SK-N-SH treated with all-trans-retinoic acid at 6 μM for 48 hours (cell line): ENCODE measurements around the gene MPP2.

Experiments used
- ATAC-seq: fragments of 200-7000 bp; cut with Tn5 transposase; 3 replicates; pipeline ENCODE4 v1.9.1; 2020; ENCODE audit warnings: mild to moderate bottlenecking, moderate library complexity
- ARNTL ChIP-seq: fragments of 450-650 bp; formaldehyde crosslinking; IDR thresholded peaks from 2 replicates; pipeline ENCODE4 v1.5.0; 2020; ENCODE audit warnings: low read depth, mild to moderate bottlenecking, moderate library complexity, borderline replicate concordance
- BACH2 ChIP-seq: fragments of 250-450 bp; sonication (Bioruptor Pico); IDR thresholded peaks from 2 replicates; pipeline ENCODE4 v1.9.0; 2021; ENCODE audit warnings: mild to moderate bottlenecking, borderline replicate concordance
- CSRNP3 ChIP-seq: fragments of 250-450 bp; sonication (Bioruptor Pico); IDR thresholded peaks from 2 replicates; pipeline ENCODE4 v1.5.1; 2021; ENCODE audit warnings: mild to moderate bottlenecking, moderate library complexity
- ISL1 ChIP-seq: fragments of 250-450 bp; sonication (Bioruptor Pico); IDR thresholded peaks from 2 replicates; pipeline ENCODE4 v2.1.2; 2022; ENCODE audit warnings: mild to moderate bottlenecking, moderate library complexity
- OSR1 ChIP-seq: fragments of 250-450 bp; sonication (Bioruptor Pico); IDR thresholded peaks from 2 replicates; pipeline ENCODE4 v1.8.0; 2022; ENCODE audit warnings: moderate library complexity, mild to moderate bottlenecking, inconsistent platforms
- PATZ1 ChIP-seq: fragments of 250-450 bp; sonication (Bioruptor Pico); IDR thresholded peaks from 2 replicates; pipeline ENCODE4 v1.8.0; 2020; ENCODE audit warnings: mild to moderate bottlenecking, moderate library complexity, borderline replicate concordance
- PPARA ChIP-seq: fragments of 250-450 bp; sonication (Bioruptor Pico); IDR thresholded peaks from 2 replicates; pipeline ENCODE4 v1.5.0; 2020; ENCODE audit warnings: mild to moderate bottlenecking, borderline replicate concordance
- RARB ChIP-seq: fragments of 250-450 bp; sonication (Bioruptor Pico); IDR thresholded peaks from 2 replicates; pipeline ENCODE4 v1.8.0; 2021; ENCODE audit warnings: mild to moderate bottlenecking, moderate library complexity
- SNAI2 ChIP-seq: fragments of 250-450 bp; sonication (Bioruptor Pico); IDR thresholded peaks from 2 replicates; pipeline ENCODE4 v1.5.0; 2020; ENCODE audit warnings: mild to moderate bottlenecking, moderate library complexity
- TCF4 ChIP-seq: fragments of 250-450 bp; sonication (Bioruptor Pico); IDR thresholded peaks from 2 replicates; pipeline ENCODE4 v1.8.0; 2021; ENCODE audit warnings: mild to moderate bottlenecking, moderate library complexity, borderline replicate concordance
- TOX ChIP-seq: fragments of 250-450 bp; sonication (Bioruptor Pico); IDR thresholded peaks from 2 replicates; pipeline ENCODE4 v1.8.0; 2021; ENCODE audit warnings: mild to moderate bottlenecking, moderate library complexity, borderline replicate concordance
- ZC3H10 ChIP-seq: fragments of 250-450 bp; sonication (Bioruptor Pico); IDR thresholded peaks from 2 replicates; pipeline ENCODE4 v1.5.1; 2021; ENCODE audit warnings: mild to moderate bottlenecking, moderate library complexity
- ZFP3 ChIP-seq: fragments of 250-450 bp; sonication (Bioruptor Pico); IDR thresholded peaks from 2 replicates; pipeline ENCODE4 v1.5.0; 2020; ENCODE audit warnings: mild to moderate bottlenecking, moderate library complexity
- ZFP30 ChIP-seq: fragments of 450-650 bp; formaldehyde crosslinking; IDR thresholded peaks from 2 replicates; pipeline ENCODE4 v1.5.0; 2022; ENCODE audit warnings: mild to moderate bottlenecking, moderate library complexity
- ZNF70 ChIP-seq: fragments of 450-650 bp; formaldehyde crosslinking; IDR thresholded peaks from 2 replicates; pipeline ENCODE4 v1.5.0; 2020; ENCODE audit warnings: mild to moderate bottlenecking, moderate library complexity
- ZNF8 ChIP-seq: fragments of 450-650 bp; formaldehyde crosslinking; IDR thresholded peaks from 2 replicates; pipeline ENCODE4 v1.5.0; 2020; ENCODE audit warnings: mild to moderate bottlenecking, moderate library complexity
- TF ChIP-seq, protein P1 (sequence below): fragments of 250-450 bp; sonication (Bioruptor Pico); IDR thresholded peaks from 2 replicates; pipeline ENCODE4 v1.5.1; 2020; ENCODE audit warnings: low read depth, mild to moderate bottlenecking, moderate library complexity
- TF ChIP-seq, protein P2 (sequence below): fragments of 250-450 bp; sonication (Bioruptor Pico); IDR thresholded peaks from 2 replicates; pipeline ENCODE4 v1.8.0; 2021; ENCODE audit warnings: low read depth, mild to moderate bottlenecking, moderate library complexity, borderline replicate concordance

Gene MPP2

DNA sequence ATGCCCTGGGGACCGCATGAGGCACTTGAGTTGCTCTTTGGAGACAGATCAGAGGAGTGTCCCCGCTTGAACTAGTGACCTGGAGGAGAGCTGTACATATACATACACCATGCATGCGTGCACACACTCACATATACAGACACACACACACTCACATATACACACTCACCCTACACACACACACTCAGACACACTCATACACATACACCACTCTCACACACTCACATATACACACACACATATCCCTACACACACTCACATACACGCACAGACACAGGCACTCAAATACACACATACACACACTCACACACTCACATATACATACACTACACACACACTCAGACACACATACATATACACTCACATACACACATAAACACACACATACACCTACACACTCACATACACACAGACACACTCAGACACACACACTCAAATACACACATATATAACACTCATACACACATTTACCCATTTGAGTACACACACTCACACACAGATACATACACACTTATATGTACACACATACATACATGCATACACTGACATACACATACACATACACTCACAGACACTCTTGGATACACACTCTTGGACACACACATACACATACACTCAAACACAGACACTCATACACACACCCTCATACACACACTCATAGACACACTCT lies 5.4 kb upstream of the MPP2 start:
- ATAC-seq = no peak

GRCh38 chr17:43911904-43912303 lies 4.6 kb upstream of the MPP2 start:
- TF ChIP-seq RARB (CRISPR knock-in tag) = no peak
- TF ChIP-seq ZNF70 (CRISPR knock-in tag) = no peak
- TF ChIP-seq ARNTL (CRISPR knock-in tag) = no peak
- TF ChIP-seq OSR1 (CRISPR knock-in tag) = no peak
- TF ChIP-seq ZFP3 (CRISPR knock-in tag) = no peak
- TF ChIP-seq ZNF8 = no peak
- TF ChIP-seq, protein P1, sequence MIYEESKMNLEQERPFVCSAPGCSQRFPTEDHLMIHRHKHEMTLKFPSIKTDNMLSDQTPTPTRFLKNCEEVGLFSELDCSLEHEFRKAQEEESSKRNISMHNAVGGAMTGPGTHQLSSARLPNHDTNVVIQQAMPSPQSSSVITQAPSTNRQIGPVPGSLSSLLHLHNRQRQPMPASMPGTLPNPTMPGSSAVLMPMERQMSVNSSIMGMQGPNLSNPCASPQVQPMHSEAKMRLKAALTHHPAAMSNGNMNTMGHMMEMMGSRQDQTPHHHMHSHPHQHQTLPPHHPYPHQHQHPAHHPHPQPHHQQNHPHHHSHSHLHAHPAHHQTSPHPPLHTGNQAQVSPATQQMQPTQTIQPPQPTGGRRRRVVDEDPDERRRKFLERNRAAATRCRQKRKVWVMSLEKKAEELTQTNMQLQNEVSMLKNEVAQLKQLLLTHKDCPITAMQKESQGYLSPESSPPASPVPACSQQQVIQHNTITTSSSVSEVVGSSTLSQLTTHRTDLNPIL (CRISPR knock-in tag) = no peak
- no peak for TF ChIP-seq PPARA (CRISPR knock-in tag)
- TF ChIP-seq TOX = no peak
- no peak for TF ChIP-seq ZC3H10 (CRISPR knock-in tag)
- TF ChIP-seq, protein P2, sequence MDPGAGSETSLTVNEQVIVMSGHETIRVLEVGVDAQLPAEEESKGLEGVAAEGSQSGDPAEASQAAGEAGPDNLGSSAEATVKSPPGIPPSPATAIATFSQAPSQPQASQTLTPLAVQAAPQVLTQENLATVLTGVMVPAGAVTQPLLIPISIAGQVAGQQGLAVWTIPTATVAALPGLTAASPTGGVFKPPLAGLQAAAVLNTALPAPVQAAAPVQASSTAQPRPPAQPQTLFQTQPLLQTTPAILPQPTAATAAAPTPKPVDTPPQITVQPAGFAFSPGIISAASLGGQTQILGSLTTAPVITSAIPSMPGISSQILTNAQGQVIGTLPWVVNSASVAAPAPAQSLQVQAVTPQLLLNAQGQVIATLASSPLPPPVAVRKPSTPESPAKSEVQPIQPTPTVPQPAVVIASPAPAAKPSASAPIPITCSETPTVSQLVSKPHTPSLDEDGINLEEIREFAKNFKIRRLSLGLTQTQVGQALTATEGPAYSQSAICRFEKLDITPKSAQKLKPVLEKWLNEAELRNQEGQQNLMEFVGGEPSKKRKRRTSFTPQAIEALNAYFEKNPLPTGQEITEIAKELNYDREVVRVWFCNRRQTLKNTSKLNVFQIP (CRISPR knock-in tag) = no peak
- TF ChIP-seq SNAI2 (CRISPR knock-in tag) = no peak
- no peak for TF ChIP-seq ISL1 (CRISPR knock-in tag)
- TF ChIP-seq BACH2 (CRISPR knock-in tag) = no peak

More for the DNA sequence above, 5.4 kb upstream of the MPP2 start:
- no peak for TF ChIP-seq PATZ1 (CRISPR knock-in tag)
- TF ChIP-seq, protein P1 (CRISPR knock-in tag) = no peak
- TF ChIP-seq TCF4 = no peak
- TF ChIP-seq ZFP3 (CRISPR knock-in tag) = no peak
- no peak for TF ChIP-seq SNAI2 (CRISPR knock-in tag)
- no peak for TF ChIP-seq BACH2 (CRISPR knock-in tag)
- no peak for TF ChIP-seq ARNTL (CRISPR knock-in tag)
- TF ChIP-seq ZNF70 (CRISPR knock-in tag) = no peak

GRCh38 chr17:43909537-43910231 lies 2.3 kb upstream of the MPP2 start:
- no peak for TF ChIP-seq CSRNP3 (CRISPR knock-in tag)
- no peak for TF ChIP-seq ZFP30 (CRISPR knock-in tag)
- TF ChIP-seq TCF4 = no peak
- no peak for TF ChIP-seq PPARA (CRISPR knock-in tag)
- TF ChIP-seq TOX = no peak
- TF ChIP-seq ARNTL (CRISPR knock-in tag) = no peak

More at GRCh38 chr17:43911904-43912303, 4.6 kb upstream of the MPP2 start:
- no peak for ATAC-seq

More at GRCh38 chr17:43909537-43910231, 2.3 kb upstream of the MPP2 start:
- ATAC-seq = no peak
